Stimulated activated CD8-positive, alpha-beta memory T cell treated with anti-CD3 and anti-CD28 coated beads, Interleukin-7, amount 100 ng/mL, for 48 hours (primary cell): Measurements from ENCODE around the gene TUBB1.

Experiments used
- DNase-seq, 2 donors: peaks; one replicate each; pipeline ENCODE4 v3.0.0-alpha.2; 2020; ENCODE audit warnings: low read depth in 1 of 2; ENCODE audit errors: extremely low read depth in 1 of 2

Gene TUBB1

DNA sequence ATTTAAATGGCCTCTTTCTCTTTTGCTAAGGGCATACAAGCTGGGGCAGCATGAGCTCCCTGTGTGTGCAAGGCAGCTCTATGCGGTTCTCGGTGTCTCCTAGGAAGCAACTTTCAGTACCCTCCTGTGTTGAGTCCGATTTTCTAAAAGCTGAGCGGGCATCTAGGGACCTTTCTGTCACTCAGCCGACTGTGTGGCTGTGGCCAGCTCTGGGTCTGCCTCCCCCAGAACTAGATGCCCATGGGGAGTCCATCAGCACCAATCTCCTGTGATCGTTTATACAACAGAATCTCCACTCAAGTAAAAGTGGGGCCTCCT lies 30.7 kb upstream of the TUBB1 start:
- DNase-seq, result no peak

DNA sequence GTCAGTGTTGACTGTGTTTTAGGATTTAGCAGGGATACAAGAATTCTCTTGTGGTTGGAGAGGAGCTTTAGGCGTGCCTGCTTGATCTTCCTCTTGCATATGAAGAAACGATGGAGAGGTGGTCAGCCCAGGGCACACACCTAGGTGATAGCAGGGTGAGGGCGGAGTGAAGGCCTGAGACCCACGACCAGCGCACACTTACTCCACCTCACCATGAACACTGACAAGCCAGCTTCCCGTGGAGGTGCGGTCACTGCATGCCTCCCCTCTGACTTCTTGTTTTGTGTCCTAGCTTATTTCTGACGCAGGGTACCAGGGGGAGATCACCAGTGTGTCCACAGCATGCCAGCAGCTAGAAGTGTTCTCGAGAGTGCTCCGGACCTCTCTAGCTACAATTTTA lies 30.0 kb upstream of the TUBB1 start:
- no peak for DNase-seq

DNA sequence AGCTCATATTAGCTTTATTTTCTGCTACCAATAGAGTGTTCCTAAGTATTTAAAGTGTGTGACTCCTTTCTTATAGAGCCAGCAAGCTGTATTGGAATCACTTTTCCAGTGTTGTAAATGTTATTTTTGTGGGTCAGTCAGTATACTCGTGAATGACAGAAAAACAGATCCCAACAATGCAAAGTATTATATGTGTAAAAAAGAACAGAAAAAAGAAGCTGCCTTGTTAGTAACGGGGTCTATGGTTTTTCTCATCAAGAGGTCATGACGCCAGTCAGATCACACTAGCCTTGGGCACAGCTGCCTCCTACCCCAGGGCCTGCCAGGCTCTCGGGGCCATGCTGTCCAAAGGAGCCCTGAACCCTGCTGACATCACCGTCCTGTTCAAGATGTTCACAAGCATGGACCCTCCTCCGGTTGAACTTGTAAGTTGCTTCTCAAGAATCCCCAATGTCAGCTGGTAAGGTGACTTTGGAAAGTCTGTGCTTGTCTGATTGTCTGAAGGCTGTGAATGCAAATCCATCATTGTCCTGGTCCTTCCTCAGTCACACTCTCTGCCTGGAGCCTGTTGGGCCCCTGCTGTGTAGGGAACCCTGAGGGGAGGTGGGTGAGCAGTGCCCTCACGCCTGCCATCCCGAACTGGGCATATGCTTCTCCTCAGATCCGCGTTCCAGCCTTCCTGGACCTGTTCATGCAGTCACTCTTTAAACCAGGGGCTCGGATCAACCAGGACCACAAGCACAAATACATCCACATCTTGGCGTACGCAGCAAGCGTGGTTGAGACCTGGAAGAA lies 28.4 kb upstream of the TUBB1 start:
- no peak for DNase-seq

DNA sequence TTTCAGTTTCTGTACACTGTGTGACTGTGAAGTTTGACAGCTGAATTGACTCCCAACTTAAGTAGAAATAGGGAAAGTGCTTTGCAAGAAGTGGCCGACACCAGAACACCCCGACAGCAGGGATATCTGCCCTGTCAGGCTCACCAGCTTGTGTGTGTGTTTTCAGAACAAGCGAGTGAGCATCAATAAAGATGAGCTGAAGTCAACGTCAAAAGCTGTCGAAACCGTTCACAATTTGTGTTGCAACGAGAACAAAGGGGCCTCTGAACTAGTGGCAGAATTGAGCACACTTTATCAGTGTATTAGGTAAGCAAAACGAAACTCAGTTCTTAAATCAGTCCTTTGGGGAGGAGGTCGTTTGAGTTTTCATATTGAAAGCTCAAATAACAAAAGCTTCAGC lies 27.5 kb upstream of the TUBB1 start:
- DNase-seq, result no peak

DNA sequence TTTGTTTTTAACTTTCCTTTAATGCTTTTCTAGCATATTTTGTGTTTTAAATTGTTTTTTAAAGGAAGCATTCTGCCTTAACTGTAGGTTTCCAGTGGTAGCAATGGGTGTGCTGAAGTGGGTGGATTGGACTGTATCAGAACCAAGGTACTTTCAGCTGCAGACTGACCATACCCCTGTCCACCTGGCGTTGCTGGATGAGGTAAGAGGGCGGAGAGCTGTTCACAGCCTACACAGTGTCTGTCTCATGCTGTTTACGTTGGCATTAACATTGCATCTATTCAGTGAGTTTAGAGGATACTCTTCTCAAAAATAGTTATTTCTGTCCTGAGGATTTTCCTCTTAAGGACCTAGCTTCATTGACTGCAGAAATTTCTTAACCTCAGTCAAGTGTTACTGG lies 26.3 kb upstream of the TUBB1 start:
- DNase-seq, result no peak

DNA sequence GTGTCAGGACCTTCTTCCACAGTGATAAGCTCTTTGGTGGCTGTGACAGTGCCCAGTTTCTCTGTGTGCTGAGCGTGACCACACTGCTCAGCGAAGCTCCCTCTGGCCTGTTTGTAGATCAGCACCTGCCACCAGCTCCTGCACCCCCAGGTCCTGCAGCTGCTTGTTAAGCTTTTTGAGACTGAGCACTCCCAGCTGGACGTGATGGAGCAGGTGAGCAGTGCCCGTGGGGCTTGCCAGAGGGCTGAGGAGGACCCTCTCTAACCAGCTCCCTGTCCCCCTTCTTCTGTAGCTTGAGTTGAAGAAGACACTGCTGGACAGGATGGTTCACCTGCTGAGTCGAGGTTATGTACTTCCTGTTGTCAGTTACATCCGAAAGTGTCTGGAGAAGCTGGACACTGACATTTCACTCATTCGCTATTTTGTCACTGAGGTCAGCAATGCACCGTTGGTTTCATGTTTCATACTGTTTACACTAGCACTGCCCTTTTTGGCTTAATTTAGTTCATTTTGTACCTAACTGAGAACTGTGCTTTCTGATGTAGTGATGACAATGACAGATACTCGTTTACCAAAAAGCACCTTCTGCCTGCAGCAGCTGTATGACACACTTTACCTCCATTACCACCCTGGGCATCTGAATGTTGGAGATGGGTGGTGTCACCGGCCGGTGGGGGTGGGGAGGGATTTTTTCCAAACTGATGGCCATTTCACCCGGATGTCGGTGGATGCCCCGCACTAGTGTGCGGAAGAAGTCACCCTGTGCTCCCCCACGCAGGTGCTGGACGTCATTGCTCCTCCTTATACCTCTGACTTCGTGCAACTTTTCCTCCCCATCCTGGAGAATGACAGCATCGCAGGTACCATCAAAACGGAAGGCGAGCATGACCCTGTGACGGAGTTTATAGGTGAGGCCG lies 25.6 kb upstream of the TUBB1 start:
- no peak for DNase-seq

DNA sequence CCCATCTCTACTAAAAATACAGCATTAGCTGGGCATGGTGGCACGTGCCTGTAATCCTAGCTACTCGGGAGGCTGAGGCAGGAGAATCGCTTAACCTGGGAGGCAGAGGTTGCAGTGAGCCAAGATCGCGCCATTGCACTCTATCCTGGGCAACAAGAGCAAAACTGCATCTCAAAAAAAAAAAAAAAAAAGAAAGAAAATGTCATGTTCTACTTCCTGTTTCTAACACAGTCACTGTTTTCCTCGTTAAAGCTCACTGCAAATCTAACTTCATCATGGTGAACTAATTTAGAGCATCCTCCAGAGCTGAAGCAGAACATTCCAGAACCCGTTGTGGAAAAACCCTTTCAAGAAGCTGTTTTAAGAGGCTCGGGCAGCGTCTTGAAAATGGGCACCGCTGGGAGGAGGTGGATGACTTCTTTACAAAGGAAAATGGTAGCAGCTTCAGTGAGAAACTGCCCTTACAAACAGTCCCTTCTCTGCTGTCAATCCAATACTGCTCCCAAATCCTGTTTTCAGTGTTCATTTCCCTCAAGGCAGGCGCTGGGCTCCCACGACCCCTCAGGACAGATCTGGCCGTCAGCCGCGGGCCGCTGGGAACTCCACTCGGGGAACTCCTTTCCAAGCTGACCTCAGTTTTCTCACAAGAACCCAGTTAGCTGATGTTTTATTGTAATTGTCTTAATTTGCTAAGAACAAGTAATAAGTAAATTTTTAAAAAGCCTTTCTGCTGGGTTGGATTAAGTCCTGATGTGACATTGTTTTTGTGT lies 24.7 kb upstream of the TUBB1 start:
- DNase-seq, result no peak

DNA sequence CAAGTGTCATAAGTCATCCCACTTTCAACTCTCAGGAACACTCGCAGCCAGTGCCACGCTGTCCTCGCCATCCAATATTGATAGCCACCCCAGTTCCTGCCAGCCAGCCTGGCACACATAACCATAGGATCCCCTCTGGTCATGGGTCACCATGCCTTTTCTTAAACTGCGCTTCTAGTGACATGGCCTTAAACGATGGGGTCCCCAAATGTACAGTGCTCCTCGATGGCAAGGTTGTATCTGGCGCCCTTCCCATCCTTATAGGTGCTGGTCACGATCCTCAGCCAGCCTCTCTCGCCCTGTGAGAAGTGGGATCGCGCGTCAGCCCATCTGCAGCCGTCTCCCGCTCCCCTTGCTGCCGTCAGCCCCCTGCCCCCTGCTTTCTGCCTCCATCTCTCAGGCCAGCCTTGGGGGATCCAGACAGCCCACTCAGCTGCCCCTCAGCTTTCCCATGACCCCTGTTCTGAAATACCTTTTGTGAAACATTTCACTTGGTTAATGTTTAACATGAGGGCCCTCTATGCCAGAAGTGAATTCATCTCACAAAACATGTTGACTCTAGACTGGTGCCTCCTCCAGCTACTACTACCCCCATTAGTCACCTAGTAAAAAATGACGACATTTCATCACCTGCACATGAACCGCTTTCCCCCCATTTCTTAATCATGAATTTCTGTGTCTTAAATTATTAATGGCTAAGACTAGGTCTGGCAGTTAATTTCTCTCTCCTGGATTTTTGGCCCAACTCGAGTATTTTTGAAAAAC lies 23.6 kb upstream of the TUBB1 start:
- DNase-seq, result no peak

DNA sequence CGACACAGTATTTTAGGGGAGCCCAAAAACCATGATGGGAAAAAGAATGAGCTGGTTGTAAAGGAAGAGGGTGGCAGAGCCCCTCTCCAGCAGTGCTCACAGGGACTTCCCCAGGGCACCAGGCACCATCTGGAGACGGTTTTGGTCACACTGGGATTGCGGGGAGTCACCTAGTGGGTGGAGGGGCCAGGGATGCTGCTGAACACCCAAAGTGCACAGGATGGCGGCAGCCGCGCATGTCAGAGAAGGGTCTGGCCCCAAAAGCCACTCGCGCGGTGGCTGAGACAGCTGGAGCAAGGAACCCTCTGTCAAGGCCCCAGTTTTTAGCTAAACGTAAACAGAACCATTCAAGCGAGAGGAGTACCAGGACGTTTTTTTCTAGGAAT lies 23.0 kb upstream of the TUBB1 start:
- DNase-seq, result no peak

DNA sequence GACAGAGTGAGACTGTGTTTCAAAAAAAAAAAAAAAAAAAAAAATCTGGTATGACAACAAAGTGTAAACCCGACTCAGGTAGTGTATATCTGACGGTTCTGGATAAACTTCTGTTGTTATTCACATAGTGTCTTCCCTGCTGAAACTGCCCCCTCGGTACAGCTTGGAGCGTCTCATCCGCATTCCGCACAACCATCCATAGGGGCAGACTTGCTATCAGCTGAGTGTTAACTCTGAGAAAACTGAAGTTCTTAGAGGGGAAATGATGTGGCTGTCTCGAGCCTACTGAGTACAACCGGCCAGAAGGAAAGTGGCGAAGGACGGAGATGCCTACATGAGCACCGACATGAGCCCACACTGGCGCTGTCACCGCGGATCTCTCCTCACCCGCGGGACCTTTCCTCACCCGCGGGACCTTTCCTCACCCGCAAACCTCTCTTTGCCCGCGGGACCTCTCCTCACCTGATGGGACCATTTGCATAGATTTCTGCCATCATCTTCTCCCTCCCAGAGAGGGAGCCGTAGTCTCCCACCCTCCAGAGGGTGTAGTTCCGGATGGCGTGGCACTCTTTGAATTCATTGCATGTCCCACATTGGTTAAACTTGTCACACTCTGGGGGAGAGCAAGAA lies 22.0 kb upstream of the TUBB1 start:
- no peak for DNase-seq

DNA sequence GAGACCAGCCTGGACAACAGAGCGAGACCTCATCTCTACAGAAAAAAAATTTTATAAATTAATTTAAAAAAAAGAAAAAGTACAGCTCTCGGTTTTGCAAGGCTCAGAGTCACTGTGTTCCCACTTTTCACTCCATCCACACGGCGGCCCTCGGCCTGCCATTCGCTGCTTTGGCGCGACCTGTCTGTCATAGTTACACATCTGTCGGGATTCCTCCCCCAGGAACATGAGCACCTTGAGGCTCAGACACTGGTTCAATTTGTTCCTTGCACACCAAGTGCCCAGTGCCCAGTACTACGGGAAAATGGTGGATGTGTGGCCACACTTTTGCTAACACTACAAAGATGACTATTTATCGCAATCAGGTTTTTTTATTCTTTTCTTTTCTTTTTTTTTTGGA lies 20.6 kb upstream of the TUBB1 start:
- no peak for DNase-seq

DNA sequence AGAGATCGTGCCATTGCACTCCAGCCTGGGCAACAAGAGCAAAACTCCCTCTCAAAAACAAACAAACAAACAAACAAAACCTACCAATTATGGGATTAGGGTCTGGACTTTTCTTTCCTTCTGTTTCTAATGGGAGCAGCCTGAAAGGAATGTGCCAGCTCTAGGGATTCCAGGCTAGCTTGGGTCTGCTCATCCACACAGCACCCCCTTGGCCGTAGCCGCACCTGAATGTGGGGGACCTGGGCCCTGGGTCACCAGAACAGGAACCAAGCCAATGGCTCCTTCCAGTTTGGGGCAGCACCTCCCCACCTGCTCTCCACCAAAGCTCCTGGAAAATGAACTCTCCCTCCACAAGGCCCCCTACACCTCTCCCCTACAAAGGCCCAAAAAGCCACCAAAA lies 18.9 kb upstream of the TUBB1 start:
- DNase-seq, result no peak

DNA sequence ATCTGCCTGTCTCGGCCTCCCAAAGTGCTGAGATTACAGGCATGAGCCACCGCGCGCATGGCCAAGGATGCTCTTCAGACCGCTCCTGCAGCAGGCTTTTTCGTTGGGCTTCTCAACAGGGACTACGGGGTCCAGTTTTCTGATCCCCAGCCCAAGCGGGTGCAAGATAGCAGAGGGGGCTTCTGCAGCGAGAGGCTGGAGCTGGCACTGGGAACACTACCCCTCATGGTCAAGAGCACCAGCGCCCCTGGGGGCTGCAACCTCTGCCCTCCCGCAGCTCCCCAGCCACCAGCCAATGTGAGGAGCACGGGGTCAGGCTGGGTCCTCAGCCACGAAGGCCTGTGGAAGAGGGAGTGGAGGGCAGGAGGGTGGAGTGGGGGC lies 18.2 kb upstream of the TUBB1 start:
- DNase-seq, result no peak

DNA sequence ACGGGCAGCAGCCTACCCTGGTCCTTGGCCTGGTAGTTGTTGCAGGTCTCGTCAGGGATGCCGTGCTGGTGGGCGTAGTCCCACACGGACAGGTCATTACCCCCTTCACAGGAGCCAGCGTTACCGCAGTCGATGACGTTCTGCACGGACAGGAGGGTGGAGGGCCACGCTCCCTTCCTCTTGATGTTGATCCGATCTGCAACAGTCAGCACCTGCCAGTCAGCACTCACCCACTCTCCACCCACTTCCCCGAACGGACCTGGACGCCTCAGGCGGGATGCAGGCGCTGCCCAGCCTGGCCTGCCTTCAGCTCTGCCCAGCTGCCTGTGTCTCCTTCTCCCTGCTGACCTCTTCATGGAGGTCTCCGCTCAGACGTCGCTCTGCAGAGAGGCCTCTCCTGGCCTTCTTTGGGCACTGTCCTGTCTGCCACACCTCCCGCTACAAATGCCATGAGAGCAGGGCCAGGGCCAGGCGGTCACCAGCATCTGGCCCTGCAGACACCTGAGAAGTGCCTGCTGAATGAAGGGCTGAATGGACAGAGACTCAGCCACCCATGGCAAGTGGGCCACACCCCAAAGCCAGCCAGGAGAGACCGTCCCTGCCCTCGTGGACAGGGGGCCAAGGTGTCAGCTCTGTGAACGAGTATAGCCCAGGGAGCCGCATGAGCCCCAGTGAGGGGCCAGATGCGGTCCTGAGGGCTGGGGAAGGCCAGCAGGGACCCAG lies 17.6 kb upstream of the TUBB1 start:
- DNase-seq, result no peak

DNA sequence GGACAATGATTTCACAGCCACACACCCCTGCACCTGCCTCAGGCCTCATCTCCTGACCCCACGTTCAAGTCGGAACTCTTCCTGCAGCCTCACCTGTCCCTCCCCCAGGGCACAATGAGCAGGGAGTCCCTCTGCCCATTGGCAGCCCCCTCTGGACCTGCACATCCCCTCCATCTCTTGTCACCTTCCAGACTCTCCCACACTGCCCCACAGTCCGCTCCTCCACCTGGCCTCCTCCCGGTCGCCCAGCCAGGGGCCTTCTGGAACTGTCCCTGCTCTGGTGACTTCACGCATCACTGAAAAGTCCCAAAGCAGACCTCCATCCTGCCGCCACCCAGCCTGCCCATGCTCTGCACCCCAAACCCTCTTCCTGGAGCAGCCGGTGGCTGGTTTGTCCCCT lies 16.8 kb upstream of the TUBB1 start:
- no peak for DNase-seq

DNA sequence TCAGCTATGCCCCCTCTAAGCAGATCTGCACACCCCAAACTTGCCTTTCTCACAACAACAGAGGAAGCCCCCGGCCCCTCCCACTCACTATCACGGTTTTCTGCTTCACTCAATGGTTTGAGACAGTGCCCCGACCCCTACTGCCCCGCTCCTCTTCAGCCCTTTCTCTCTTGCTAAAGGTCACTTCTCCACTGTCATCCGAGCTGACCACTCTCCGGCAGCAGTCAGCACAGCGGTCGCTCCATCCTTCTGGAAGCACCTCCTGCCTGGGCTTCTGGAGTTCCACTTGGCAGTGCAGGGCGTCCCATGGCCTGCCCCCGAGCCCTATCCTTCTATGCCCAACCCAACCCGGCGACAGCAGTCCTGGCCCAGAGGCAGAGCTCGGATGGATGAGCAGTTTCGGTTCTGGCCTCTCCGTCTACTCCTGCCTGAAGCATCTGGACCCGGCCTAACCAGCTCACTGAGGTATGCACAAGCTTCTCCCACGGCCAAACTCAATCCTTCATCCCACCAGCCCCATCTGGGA lies 16.3 kb upstream of the TUBB1 start:
- DNase-seq, result no peak

DNA sequence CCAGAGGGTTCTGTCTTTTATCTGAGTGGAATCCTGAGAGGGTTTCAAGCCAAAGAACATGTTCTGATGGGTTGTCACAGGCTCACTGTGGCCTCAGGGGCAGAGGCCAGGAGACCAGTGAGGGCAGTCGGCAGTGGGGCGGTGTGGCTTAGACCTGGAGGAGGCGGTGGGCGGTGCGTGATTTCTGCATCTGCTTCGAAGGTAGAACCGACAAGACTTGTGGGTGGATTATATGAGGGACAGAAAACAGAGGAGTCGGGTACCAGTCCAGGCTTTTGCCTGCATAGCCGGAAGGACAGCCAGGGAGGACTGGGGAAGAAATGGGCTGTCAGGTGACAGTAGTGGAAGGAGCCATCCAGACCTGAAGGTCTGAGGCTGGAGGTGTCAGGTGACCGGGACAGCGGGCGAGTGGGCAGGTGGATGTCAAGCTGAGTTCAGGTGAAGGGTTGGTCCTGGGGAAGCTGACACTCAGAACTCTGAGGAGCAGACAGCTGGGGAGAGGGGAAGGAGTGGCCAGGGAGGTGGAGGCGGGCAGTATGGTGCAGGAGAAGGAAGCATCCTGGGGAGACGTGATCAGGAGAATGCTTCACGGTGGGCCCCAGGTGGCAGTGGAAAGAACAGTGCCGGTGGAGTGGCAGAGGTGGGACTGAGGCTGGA lies 15.3 kb upstream of the TUBB1 start:
- no peak for DNase-seq

DNA sequence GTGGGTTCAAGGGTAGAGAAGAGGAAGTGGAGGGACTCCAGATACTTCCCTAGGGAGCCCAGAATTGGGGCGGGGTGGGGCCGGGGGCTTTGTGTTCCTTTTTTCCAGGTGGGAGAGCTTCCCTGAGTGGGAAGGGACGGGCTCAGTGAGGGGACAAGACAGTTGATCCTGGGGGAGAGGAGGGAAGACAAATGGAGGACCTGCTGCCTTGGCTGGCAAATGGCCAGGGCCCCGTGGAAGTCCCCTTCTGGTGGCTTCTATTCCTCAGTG lies 14.8 kb upstream of the TUBB1 start:
- no peak for DNase-seq

DNA sequence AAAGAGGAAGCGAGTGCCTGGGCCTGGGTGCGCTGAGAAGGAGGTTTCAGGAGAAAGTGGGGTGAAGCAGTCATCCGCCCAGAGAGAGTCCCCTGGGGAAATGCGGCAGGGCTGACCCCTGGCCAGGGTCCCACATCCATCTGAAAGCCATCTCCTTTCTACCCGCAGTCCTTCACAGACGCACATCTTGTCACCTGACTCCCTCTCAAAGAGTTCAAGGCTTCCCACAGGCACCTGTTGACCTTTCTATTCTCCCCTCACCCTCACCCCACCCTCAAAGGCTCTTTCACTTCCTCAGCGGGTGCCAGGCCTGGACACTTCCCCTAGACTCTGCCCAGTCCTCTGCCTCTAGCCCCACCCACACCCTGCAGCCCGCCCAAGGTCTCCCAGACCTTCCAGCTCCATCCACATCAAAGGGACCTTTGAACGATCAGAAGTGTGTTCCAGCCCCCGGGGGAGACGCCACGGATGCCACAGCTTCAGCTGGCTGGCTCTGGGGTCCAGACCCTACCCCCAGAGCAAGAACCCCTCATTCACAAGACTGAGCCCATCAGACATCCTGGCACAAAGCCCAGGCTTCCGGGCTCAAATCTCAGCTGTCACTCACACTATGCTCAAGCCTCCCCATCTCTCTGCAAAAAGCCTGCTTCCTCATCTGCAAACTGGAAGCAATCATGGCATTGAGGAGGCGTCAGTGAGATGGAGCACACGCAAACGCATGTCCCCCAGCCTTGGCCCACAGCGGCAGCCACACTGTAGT lies 14.3 kb upstream of the TUBB1 start:
- no peak for DNase-seq
